ENCODE results near the gene PHAX.
"Not testable (repeated sequence)": the region's sequence is repeated elsewhere in the genome, so short reads cannot be mapped to it uniquely, and the experiment has no call there.

DNA sequence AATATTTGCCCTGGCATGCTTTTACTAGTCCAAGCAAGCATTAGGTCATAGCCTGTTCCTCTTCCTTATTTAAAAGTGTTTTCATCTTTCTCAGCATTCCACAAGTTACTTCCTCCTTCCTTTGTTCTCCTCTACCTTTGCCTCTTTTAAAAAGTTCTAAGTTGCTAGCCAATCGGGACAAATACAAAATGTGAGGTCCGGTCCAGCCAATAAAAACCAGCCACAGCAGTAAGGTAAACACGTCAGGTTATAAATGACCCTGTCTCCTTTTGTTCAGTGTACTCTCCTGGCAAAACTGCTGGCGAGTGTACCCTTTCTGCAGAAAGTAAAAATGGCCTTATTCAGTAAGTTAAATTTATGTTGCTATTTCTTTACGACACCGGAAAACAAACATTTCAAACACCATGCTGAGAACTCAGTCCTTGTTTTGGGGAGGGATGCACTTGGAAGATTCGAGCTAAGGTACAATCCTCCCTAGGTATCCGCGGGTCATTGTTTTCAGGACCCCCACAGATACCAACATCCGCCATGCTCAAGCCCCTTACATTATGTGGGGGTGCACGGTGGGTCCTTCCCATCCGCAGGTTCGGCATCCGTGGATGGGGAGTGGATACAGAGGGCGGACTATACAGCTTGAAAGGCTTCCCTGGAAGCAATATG is 646 bp upstream of the PHAX start:
- not testable (repeated sequence) for TF ChIP-seq MYC (IDR thresholded peaks at IDR 0.05; ENCODE audit: low read depth, low read length)
- TF ChIP-seq, protein P1, sequence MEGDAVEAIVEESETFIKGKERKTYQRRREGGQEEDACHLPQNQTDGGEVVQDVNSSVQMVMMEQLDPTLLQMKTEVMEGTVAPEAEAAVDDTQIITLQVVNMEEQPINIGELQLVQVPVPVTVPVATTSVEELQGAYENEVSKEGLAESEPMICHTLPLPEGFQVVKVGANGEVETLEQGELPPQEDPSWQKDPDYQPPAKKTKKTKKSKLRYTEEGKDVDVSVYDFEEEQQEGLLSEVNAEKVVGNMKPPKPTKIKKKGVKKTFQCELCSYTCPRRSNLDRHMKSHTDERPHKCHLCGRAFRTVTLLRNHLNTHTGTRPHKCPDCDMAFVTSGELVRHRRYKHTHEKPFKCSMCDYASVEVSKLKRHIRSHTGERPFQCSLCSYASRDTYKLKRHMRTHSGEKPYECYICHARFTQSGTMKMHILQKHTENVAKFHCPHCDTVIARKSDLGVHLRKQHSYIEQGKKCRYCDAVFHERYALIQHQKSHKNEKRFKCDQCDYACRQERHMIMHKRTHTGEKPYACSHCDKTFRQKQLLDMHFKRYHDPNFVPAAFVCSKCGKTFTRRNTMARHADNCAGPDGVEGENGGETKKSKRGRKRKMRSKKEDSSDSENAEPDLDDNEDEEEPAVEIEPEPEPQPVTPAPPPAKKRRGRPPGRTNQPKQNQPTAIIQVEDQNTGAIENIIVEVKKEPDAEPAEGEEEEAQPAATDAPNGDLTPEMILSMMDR (IDR thresholded peaks at IDR 0.05; ENCODE audit: low read depth, low read length): not testable (repeated sequence)
- TF ChIP-seq, protein P2, sequence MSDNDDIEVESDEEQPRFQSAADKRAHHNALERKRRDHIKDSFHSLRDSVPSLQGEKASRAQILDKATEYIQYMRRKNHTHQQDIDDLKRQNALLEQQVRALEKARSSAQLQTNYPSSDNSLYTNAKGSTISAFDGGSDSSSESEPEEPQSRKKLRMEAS (IDR thresholded peaks at IDR 0.05; ENCODE audit: low read depth, low read length): not testable (repeated sequence)
